OCI-LY7 (cell line): ENCODE data around the gene ZHX3. TPM values are rescaled to one million over a fixed set of nuclear protein-coding genes. Genes with fewer than 3 reads are reported as not detected.

Experiments used
- BruUV-seq: library from RNA; stranded (reverse); fragments of 400-500 nt; replicated peaks from 2 replicates; lab custom pipeline; 2021; lab: Mats Ljungman, UMichigan
- CTCF ChIA-PET: fragments of 300-600 bp; sonication (Branson Sonifier 250); formaldehyde crosslinking; loops from one replicate; lab custom pipeline; 2022; ENCODE audit warnings: antibody characterized with exemption; ENCODE audit not compliant: unreplicated experiment; lab: Charles Lee
- POLR2A ChIA-PET: fragments of 300-600 bp; sonication (Branson Sonifier 250); formaldehyde crosslinking; loops from one replicate; lab custom pipeline; 2022; ENCODE audit warnings: antibody characterized with exemption; lab: Charles Lee
- DNase-seq: peaks from one replicate; pipeline ENCODE4 v3.0.0-alpha.2; 2015; ENCODE audit warnings: low spot score
- H2AFZ ChIP-seq: fragments of 200-600 bp; sonication (generic), shearing (Covaris generic); 2 replicates; pipeline ENCODE4 v1.6.1; 2014; ENCODE audit warnings: mild to moderate bottlenecking, antibody characterized with exemption, low read length, moderate library complexity
- H3K27ac ChIP-seq: fragments of 200-600 bp; sonication (generic); 2 replicates; pipeline ENCODE4 v1.5.1; 2014; ENCODE audit warnings: mixed run types, low read depth, mild to moderate bottlenecking, moderate library complexity, low read length, inconsistent platforms; ENCODE audit not compliant: poor library complexity, severe bottlenecking
- H3K36me3 ChIP-seq: fragments of 200-600 bp; sonication (generic); 2 replicates; pipeline ENCODE4 v1.6.1; 2014; ENCODE audit warnings: mild to moderate bottlenecking, antibody characterized with exemption, low read length, moderate library complexity, mixed read lengths; ENCODE audit not compliant: insufficient read depth
- H3K4me1 ChIP-seq: fragments of 200-600 bp; sonication (generic); 2 replicates; pipeline ENCODE4 v1.5.1; 2014; ENCODE audit warnings: mild to moderate bottlenecking, low read length; ENCODE audit not compliant: insufficient read depth, poor library complexity, severe bottlenecking
- H3K4me2 ChIP-seq: fragments of 200-600 bp; sonication (generic); 2 replicates; pipeline ENCODE4 v1.6.1; 2014; ENCODE audit warnings: mild to moderate bottlenecking, low read length
- H3K4me3 ChIP-seq: fragments of 200-600 bp; sonication (generic); 2 replicates; pipeline ENCODE4 v1.5.1; 2014; ENCODE audit warnings: mild to moderate bottlenecking, low read depth, low read length; ENCODE audit not compliant: poor library complexity, severe bottlenecking
- H3K79me2 ChIP-seq: fragments of 200-600 bp; sonication (generic); 2 replicates; pipeline ENCODE4 v1.6.1; 2016; ENCODE audit warnings: low read depth, mild to moderate bottlenecking, low read length, moderate library complexity, mixed read lengths; ENCODE audit not compliant: insufficient read depth
- H3K9me2 ChIP-seq: fragments of 200-600 bp; sonication (generic); 2 replicates; pipeline ENCODE4 v1.6.1; 2016; ENCODE audit warnings: mild to moderate bottlenecking, low read length, mixed read lengths; ENCODE audit not compliant: insufficient read depth
- H3K9me3 ChIP-seq: fragments of 200-600 bp; sonication (generic); 2 replicates; pipeline ENCODE4 v1.6.1; 2014; ENCODE audit warnings: mild to moderate bottlenecking, mixed run types, low read length, mixed read lengths
- H4K20me1 ChIP-seq: fragments of 200-600 bp; sonication (generic); 2 replicates; pipeline ENCODE4 v1.6.1; 2014; ENCODE audit warnings: mild to moderate bottlenecking, antibody characterized with exemption, low read length, moderate library complexity, mixed read lengths; ENCODE audit not compliant: insufficient read depth
- EZH2phosphoT487 ChIP-seq: fragments of 200-600 bp; sonication (generic); IDR thresholded peaks from 2 replicates; pipeline ENCODE4 v1.6.1; 2018; ENCODE audit warnings: low read depth, borderline replicate concordance, mild to moderate bottlenecking, mixed run types, antibody characterized with exemption, low read length, moderate library complexity, mixed read lengths
- intact Hi-C: fragments of 100-400 bp; cut with micrococcal nuclease; formaldehyde crosslinking; loops from one replicate; pipeline ENCODE4 v1.10.0; 2022; ENCODE audit not compliant: unreplicated experiment
- total RNA-seq, 2 experiments: library from RNA; depleted of rRNA in 1 of 2; stranded (reverse); fragments of >200 nt in 1 of 2; shearing (Covaris generic) in 1 of 2; gene quantifications; 2 replicates each; pipeline ENCODE4 v1.2.3, GENCODE V29; 2014 to 2022
- TF ChIP-seq, protein P1 (sequence below): fragments of 200-600 bp; sonication (generic); conservative IDR thresholded peaks from 2 replicates; pipeline ENCODE4 v1.5.1; 2014; ENCODE audit warnings: mild to moderate bottlenecking, antibody characterized with exemption, low read length, moderate library complexity, mixed read lengths

ZHX3 gene
- total RNA-seq, 2 experiments from 2014 or later = 5.8 to 16.9 TPM

GRCh38 chr20:41167481-41168253 is 149.9 kb downstream of the ZHX3 start:
- intact Hi-C loops = no loop called here
- H3K27ac ChIP-seq = no peak overlapping the region
- no peaks in the 10 kb centered on the region for H3K79me2 ChIP-seq
- no peak overlapping the region for H3K4me3 ChIP-seq
- peaks cover 93% of the 10 kb centered on the region for H3K36me3 ChIP-seq
- H2AFZ ChIP-seq = no peak overlapping the region
- TF ChIP-seq, protein P1, sequence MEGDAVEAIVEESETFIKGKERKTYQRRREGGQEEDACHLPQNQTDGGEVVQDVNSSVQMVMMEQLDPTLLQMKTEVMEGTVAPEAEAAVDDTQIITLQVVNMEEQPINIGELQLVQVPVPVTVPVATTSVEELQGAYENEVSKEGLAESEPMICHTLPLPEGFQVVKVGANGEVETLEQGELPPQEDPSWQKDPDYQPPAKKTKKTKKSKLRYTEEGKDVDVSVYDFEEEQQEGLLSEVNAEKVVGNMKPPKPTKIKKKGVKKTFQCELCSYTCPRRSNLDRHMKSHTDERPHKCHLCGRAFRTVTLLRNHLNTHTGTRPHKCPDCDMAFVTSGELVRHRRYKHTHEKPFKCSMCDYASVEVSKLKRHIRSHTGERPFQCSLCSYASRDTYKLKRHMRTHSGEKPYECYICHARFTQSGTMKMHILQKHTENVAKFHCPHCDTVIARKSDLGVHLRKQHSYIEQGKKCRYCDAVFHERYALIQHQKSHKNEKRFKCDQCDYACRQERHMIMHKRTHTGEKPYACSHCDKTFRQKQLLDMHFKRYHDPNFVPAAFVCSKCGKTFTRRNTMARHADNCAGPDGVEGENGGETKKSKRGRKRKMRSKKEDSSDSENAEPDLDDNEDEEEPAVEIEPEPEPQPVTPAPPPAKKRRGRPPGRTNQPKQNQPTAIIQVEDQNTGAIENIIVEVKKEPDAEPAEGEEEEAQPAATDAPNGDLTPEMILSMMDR = no peak
- TF ChIP-seq EZH2phosphoT487 = no peak
- ChIA-PET CTCF (no interaction called here), POLR2A (interaction anchor here (2.5 kb wide), 1 partner anchor 10 kb away, joined by 8 read pairs; no protein-coding TSS in a partner anchor)
- no peak for DNase-seq
- H3K9me3 ChIP-seq = no peaks in the 10 kb centered on the region
- H3K4me2 ChIP-seq = no peak overlapping the region
- no peaks in the 10 kb centered on the region for H4K20me1 ChIP-seq
- no peaks in the 10 kb centered on the region for H3K4me1 ChIP-seq
- no TSS peak for BruUV-seq
- H3K9me2 ChIP-seq = no peaks in the 10 kb centered on the region

DNA sequence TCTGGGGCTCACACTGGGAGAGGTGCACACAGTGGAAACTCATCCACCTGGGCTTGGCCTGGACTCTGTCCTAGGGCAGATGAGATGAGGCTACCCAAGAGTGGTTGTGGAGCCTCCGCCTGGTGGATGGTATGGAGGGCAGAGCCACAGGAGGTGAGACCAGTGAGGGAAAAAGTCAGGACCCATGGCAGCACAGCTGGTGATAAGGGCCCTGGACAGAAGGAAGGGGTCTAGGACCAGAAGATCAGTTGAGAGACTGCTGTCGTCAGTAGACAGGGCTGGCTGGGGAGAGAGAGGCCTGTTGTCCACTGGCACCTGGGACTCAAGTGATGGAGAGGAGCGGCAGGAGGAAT is 150.4 kb downstream of the ZHX3 start:
- no peak for DNase-seq
- intact Hi-C loops = no loop called here
- Histone ChIP-seq H4K20me1 (no peaks in the 10 kb centered on the region), H3K79me2 (no peaks in the 10 kb centered on the region), H3K9me3 (no peaks in the 10 kb centered on the region), H3K4me1 (no peaks in the 10 kb centered on the region), H3K27ac (no peak overlapping the region), H2AFZ (no peak overlapping the region), H3K9me2 (no peaks in the 10 kb centered on the region), H3K36me3 (peaks cover 93% of the 10 kb centered on the region), H3K4me2 (no peak overlapping the region), H3K4me3 (no peak overlapping the region)
- CTCF ChIA-PET = no interaction called here
- no peak for TF ChIP-seq EZH2phosphoT487
- TF ChIP-seq, protein P1 = no peak
- POLR2A ChIA-PET = interaction anchor here (2.5 kb wide), 1 partner anchor 9 kb away, joined by 8 read pairs; no protein-coding TSS in a partner anchor
- no TSS peak for BruUV-seq
